GM12878 (cell line): ENCODE results near the gene COPS6. TPM values are rescaled to one million over a fixed set of nuclear protein-coding genes. Genes with fewer than 3 reads are reported as not detected.

ENCODE experiments used
- CREM ChIP-seq: IDR thresholded peaks from 2 replicates; pipeline ENCODE4 v1.6.1; 2014; ENCODE audit warnings: antibody characterized with exemption, low read depth
- ETV6 ChIP-seq, 2 experiments: fragments of 450-650 bp in 1 of 2; IDR thresholded peaks in 1 of 2; conservative IDR thresholded peaks in 1 of 2; 2 replicates each; pipeline ENCODE4 v1.6.1; 2014; ENCODE audit warnings: antibody characterized with exemption in 1 of 2, borderline replicate concordance in 1 of 2, low read depth in 1 of 2, mild to moderate bottlenecking in 1 of 2, moderate library complexity in 1 of 2
- HCFC1 ChIP-seq: fragments of 150-350 bp; IDR thresholded peaks from 2 replicates; pipeline ENCODE4 v1.6.1; 2014; ENCODE audit warnings: low read length
- HSF1 ChIP-seq: fragments of 150-350 bp; IDR thresholded peaks from 2 replicates; pipeline ENCODE4 v1.6.1; 2014; ENCODE audit warnings: mild to moderate bottlenecking, low read depth, low read length
- NR2C1 ChIP-seq: fragments of 450-650 bp; IDR thresholded peaks from 2 replicates; pipeline ENCODE4 v1.6.1; 2017; ENCODE audit warnings: antibody characterized with exemption, mild to moderate bottlenecking, moderate library complexity
- RCOR1 ChIP-seq: conservative IDR thresholded peaks from 2 replicates; pipeline ENCODE4 v1.6.1; 2012; ENCODE audit warnings: low read depth, low read length, improper control_type of control experiment
- YBX1 ChIP-seq: fragments of 450-650 bp; IDR thresholded peaks from 2 replicates; pipeline ENCODE4 v1.6.1; 2016; ENCODE audit warnings: antibody characterized with exemption
- polyA plus RNA-seq, 11 experiments: library from polyadenylated mRNA; depleted of rRNA in 4 of 11; unstranded in 6 of 11; stranded (reverse) in 5 of 11; fragments of >200 nt; fragmentation: Nextera tagmentation in 4 of 11; fragmentation: Illumina TruSeq in 1 of 11; extraction: Ambion mirVana in 4 of 11; extraction: Trizol in 1 of 11; gene quantifications; 1 replicate in 1 of 11; 2 replicates in 10 of 11; pipeline versions ENCODE4 v1.2.1 to v1.2.3, GENCODE V29; 2011 to 2016; ENCODE audit warnings: inconsistent platforms in 2 of 11, missing spikeins in 2 of 11, low read depth in 1 of 11
- total RNA-seq, 4 experiments: library from RNA; depleted of rRNA in 3 of 4; stranded (reverse); fragments of >200 nt in 3 of 4; fragmentation: Illumina TruSeq in 1 of 4; extraction: Trizol in 1 of 4; gene quantifications; 2 replicates each; pipeline versions ENCODE4 v1.2.1 to v1.2.3, GENCODE V29; 2013 to 2021
- TF ChIP-seq, protein P1 (sequence below): fragments of 450-650 bp; IDR thresholded peaks from 2 replicates; pipeline ENCODE4 v1.6.1; 2017; ENCODE audit warnings: mild to moderate bottlenecking, moderate library complexity

The COPS6 gene
- total and polyA plus RNA-seq, 10 of the 15 experiments (the other 5 are each of a cell fraction or from before 2014, with no cell fraction given), result 28.5 to 182 (median 81.5) TPM

- TF ChIP-seq HCFC1 (no peak), RCOR1 (no peak), ETV6 (conservative IDR thresholded peaks at IDR 0.05 in 1 of 2, IDR thresholded peaks at IDR 0.05 in 1 of 2; ENCODE audit: borderline replicate concordance in 1 of 2, low read depth in 1 of 2) (no peak), YBX1 (no peak), NR2C1 (no peak), HSF1 (no peak), CREM (no peak)
- TF ChIP-seq, protein P1, sequence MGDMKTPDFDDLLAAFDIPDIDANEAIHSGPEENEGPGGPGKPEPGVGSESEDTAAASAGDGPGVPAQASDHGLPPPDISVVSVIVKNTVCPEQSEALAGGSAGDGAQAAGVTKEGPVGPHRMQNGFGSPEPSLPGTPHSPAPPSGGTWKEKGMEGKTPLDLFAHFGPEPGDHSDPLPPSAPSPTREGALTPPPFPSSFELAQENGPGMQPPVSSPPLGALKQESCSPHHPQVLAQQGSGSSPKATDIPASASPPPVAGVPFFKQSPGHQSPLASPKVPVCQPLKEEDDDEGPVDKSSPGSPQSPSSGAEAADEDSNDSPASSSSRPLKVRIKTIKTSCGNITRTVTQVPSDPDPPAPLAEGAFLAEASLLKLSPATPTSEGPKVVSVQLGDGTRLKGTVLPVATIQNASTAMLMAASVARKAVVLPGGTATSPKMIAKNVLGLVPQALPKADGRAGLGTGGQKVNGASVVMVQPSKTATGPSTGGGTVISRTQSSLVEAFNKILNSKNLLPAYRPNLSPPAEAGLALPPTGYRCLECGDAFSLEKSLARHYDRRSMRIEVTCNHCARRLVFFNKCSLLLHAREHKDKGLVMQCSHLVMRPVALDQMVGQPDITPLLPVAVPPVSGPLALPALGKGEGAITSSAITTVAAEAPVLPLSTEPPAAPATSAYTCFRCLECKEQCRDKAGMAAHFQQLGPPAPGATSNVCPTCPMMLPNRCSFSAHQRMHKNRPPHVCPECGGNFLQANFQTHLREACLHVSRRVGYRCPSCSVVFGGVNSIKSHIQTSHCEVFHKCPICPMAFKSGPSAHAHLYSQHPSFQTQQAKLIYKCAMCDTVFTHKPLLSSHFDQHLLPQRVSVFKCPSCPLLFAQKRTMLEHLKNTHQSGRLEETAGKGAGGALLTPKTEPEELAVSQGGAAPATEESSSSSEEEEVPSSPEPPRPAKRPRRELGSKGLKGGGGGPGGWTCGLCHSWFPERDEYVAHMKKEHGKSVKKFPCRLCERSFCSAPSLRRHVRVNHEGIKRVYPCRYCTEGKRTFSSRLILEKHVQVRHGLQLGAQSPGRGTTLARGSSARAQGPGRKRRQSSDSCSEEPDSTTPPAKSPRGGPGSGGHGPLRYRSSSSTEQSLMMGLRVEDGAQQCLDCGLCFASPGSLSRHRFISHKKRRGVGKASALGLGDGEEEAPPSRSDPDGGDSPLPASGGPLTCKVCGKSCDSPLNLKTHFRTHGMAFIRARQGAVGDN, result no peak
These were observed 33.8 kb downstream of the COPS6 start (continued) for GRCh38 chr7:100122568-100122967.
